Mesenchymal stem cell (in vitro differentiated cells and primary cell): ENCODE measurements around the gene PPIL1.

ENCODE experiments used
- DNase-seq: peaks from one replicate; pipeline ENCODE4 v3.0.0-alpha.2; 2013
- H2AFZ ChIP-seq: one replicate; pipeline ENCODE4 v1.6.1; 2013; ENCODE audit warnings: low read depth, mild to moderate bottlenecking, control low read depth, inconsistent platforms, low read length, moderate library complexity
- H2AK5ac ChIP-seq: 2 replicates; pipeline ENCODE4 v1.6.1; 2013; ENCODE audit warnings: low read length, moderate library complexity, mild to moderate bottlenecking, inconsistent platforms; ENCODE audit not compliant: severe bottlenecking
- H2BK120ac ChIP-seq: one replicate; pipeline ENCODE4 v1.6.1; 2013; ENCODE audit warnings: low read depth, mild to moderate bottlenecking, inconsistent platforms, low read length, moderate library complexity
- H2BK12ac ChIP-seq, 2 experiments: one replicate each; pipeline ENCODE4 v1.6.1; 2013; ENCODE audit warnings: inconsistent platforms in 2 of 2, low read length in 2 of 2, mild to moderate bottlenecking in 2 of 2, moderate library complexity in 2 of 2, control low read depth in 1 of 2
- H2BK15ac ChIP-seq: one replicate; pipeline ENCODE4 v1.6.1; 2013; ENCODE audit warnings: mild to moderate bottlenecking, low read depth, inconsistent platforms; ENCODE audit not compliant: poor library complexity, severe bottlenecking
- H2BK5ac ChIP-seq: 2 replicates; pipeline ENCODE4 v1.6.1; 2013; ENCODE audit warnings: low read depth, mild to moderate bottlenecking, low read length, control low read depth, inconsistent platforms; ENCODE audit not compliant: poor library complexity, severe bottlenecking
- H3K14ac ChIP-seq, 2 experiments: one replicate each; pipeline ENCODE4 v1.6.1; 2013; ENCODE audit warnings: inconsistent platforms in 2 of 2, low read length in 2 of 2, control low read depth in 1 of 2, mild to moderate bottlenecking in 1 of 2, moderate library complexity in 1 of 2
- H3K18ac ChIP-seq, 2 experiments: one replicate each; pipeline ENCODE4 v1.6.1; 2013; ENCODE audit warnings: inconsistent platforms in 2 of 2, low read length in 2 of 2, control low read depth in 1 of 2, low read depth in 1 of 2, mild to moderate bottlenecking in 1 of 2
- H3K23ac ChIP-seq, 2 experiments: one replicate each; pipeline ENCODE4 v1.6.1; 2013; ENCODE audit warnings: inconsistent platforms in 2 of 2, low read length in 2 of 2, mild to moderate bottlenecking in 2 of 2, moderate library complexity in 2 of 2, control low read depth in 1 of 2
- H3K27ac ChIP-seq: 2 replicates; pipeline ENCODE4 v1.5.1; 2013; ENCODE audit warnings: mild to moderate bottlenecking, moderate library complexity, low read length, control low read depth, inconsistent platforms; ENCODE audit not compliant: poor library complexity, severe bottlenecking
- H3K27me3 ChIP-seq, 2 experiments: 2 replicates each; pipeline versions ENCODE4 v1.6.1 to v1.7.0; 2013; ENCODE audit warnings: low read length in 2 of 2, mild to moderate bottlenecking in 2 of 2, moderate library complexity in 2 of 2, control low read depth in 1 of 2, inconsistent platforms in 1 of 2; ENCODE audit not compliant: control insufficient read depth in 1 of 2, insufficient read depth in 1 of 2
- H3K36me3 ChIP-seq, 2 experiments: 2 replicates each; pipeline versions ENCODE4 v1.6.1 to v1.7.0; 2013; ENCODE audit warnings: low read length in 2 of 2, control low read depth in 1 of 2, inconsistent platforms in 1 of 2, low read depth in 1 of 2, mild to moderate bottlenecking in 1 of 2; ENCODE audit not compliant: insufficient read depth in 2 of 2, control insufficient read depth in 1 of 2
- H3K4ac ChIP-seq, 2 experiments: one replicate each; pipeline ENCODE4 v1.6.1; 2013; ENCODE audit warnings: inconsistent platforms in 2 of 2, low read length in 2 of 2, mild to moderate bottlenecking in 2 of 2, moderate library complexity in 2 of 2, control low read depth in 1 of 2, low read depth in 1 of 2
- H3K4me1 ChIP-seq: 2 replicates; pipeline ENCODE4 v1.6.1; 2013; ENCODE audit warnings: low read depth, low read length, control low read depth; ENCODE audit not compliant: control insufficient read depth, insufficient read depth
- H3K4me2 ChIP-seq: 2 replicates; pipeline ENCODE4 v1.6.1; 2013; ENCODE audit warnings: low read length, mild to moderate bottlenecking, inconsistent platforms; ENCODE audit not compliant: poor library complexity, severe bottlenecking
- H3K4me3 ChIP-seq, 2 experiments: 2 replicates each; pipeline versions ENCODE4 v1.5.1 to v1.7.0; 2013; ENCODE audit warnings: low read length in 2 of 2, mild to moderate bottlenecking in 2 of 2, control low read depth in 1 of 2, low read depth in 1 of 2; ENCODE audit not compliant: insufficient read depth in 1 of 2
- H3K79me1 ChIP-seq: replicated peaks from 2 replicates; pipeline ENCODE4 v1.6.1; 2013; ENCODE audit warnings: mild to moderate bottlenecking, control low read depth, low read length, inconsistent platforms; ENCODE audit not compliant: poor library complexity, severe bottlenecking
- H3K9ac ChIP-seq: 2 replicates; pipeline ENCODE4 v1.7.0; 2013; ENCODE audit warnings: mild to moderate bottlenecking, low read length, moderate library complexity
- H3K9me3 ChIP-seq: 2 replicates; pipeline ENCODE4 v1.7.0; 2013; ENCODE audit warnings: mild to moderate bottlenecking, low read length; ENCODE audit not compliant: control insufficient read depth
- H4K8ac ChIP-seq: one replicate; pipeline ENCODE4 v1.6.1; 2013; ENCODE audit warnings: inconsistent platforms, mild to moderate bottlenecking, low read length, moderate library complexity
- H4K91ac ChIP-seq: one replicate; pipeline ENCODE4 v1.6.1; 2013; ENCODE audit warnings: mild to moderate bottlenecking, low read length, inconsistent platforms
- WGBS: methylation state at CpG from one replicate; pipeline ENCODE4 v1.1.7; 2013; ENCODE audit warnings: mixed read lengths; 5-methylcytosine and 5-hydroxymethylcytosine counted together

The PPIL1 gene

GRCh38 chr6:36829919-36830544 lies 44.6 kb downstream of the PPIL1 start:
- H3K36me3 ChIP-seq: no peaks in the 10 kb centered on the region
- H3K4me3 ChIP-seq: no peak overlapping the region
- no peak overlapping the region for H4K8ac ChIP-seq
- no peaks in the 10 kb centered on the region for H3K79me1 ChIP-seq
- no peak overlapping the region for H2AK5ac ChIP-seq
- H3K4ac ChIP-seq: no peak overlapping the region
- WGBS: 85% methylated on average over 11 of the region's 11 CpGs
- H3K9ac ChIP-seq: no peak overlapping the region
- peaks cover 6% of the 10 kb centered on the region for H3K9me3 ChIP-seq
- H4K91ac ChIP-seq: no peak overlapping the region
- H3K23ac ChIP-seq: no peak overlapping the region
- H2BK5ac ChIP-seq: no peak overlapping the region
- H3K18ac ChIP-seq: no peak overlapping the region
- H2BK12ac ChIP-seq: no peak overlapping the region
- no peak overlapping the region for H3K14ac ChIP-seq
- DNase-seq: no peak
- H3K27ac ChIP-seq: no peak overlapping the region
- H3K27me3 ChIP-seq: peaks cover 0 to 69% of the 10 kb centered on the region in 2 experiments
- H3K4me2 ChIP-seq: no peak overlapping the region
- H3K4me1 ChIP-seq: peaks cover 14% of the 10 kb centered on the region
- no peak overlapping the region for H2BK15ac ChIP-seq
- no peak overlapping the region for H2AFZ ChIP-seq
- H2BK120ac ChIP-seq: no peak overlapping the region

DNA sequence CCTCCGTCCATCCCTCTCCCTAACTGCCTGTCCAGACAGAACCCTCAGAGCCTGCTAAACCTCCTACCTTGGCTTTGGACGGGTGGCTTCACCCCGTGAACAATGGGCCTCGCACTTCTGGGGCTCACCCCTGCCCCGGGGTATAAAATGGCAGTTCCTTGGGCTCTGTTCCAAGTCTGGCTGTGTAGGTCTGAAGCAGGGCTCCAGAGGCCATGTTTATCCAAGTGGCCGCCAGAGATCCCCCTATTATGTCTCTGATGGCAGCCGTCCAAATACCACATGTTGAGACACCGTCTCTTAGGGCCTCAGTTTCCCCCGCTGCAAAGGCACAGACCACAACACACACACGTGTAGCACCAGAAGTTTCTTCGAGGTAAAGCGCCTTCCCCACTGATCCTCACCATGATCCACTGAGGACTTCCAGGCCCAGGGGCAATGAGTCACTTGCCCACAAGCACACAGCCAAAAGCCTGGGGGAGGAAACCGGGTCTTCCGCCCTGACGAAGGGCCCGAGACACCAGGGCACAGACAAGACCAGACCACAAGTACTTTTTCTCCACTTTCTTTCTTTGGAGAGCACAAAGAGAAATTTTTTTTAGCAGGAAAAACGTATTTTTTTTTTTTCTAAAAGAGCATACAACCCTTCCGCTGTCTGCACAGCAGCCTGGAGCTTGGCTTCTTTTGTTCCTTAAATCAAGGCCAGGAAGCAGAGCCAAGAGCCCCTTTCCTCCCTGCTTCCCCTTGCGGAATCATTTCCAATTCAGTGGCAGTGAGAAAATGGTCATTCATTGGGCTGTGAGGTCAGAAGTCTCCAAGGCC lies 47.1 kb downstream of the PPIL1 start:
- Histone ChIP-seq H2BK12ac (peak overlapping the region; percentile 49 to 87), H2AK5ac (no peak overlapping the region), H3K4me1 (peaks cover 14% of the 10 kb centered on the region), H3K79me1 (no peaks in the 10 kb centered on the region), H2AFZ (no peak overlapping the region), H3K27ac (no peak overlapping the region), H3K4ac (peak overlapping the region in 1 of 2 experiments; percentile 35), H3K9ac (no peak overlapping the region), H3K4me2 (no peak overlapping the region), H3K14ac (peak overlapping the region in 1 of 2 experiments; percentile 44), H4K8ac (peak overlapping the region; percentile 35), H2BK5ac (no peak overlapping the region), H2BK15ac (peak overlapping the region; percentile 60), H4K91ac (peak overlapping the region; percentile 25), H3K36me3 (no peaks in the 10 kb centered on the region), H3K9me3 (peaks cover 1% of the 10 kb centered on the region), H3K27me3 (peaks cover 0 to 74% of the 10 kb centered on the region in 2 experiments), H3K18ac (peak overlapping the region; percentile 23 to 67), H3K4me3 (no peak overlapping the region), H3K23ac (peak overlapping the region in 1 of 2 experiments; percentile 28), H2BK120ac (no peak overlapping the region)
- peak; percentile 87 for DNase-seq
- 62% methylated on average over 18 of the region's 19 CpGs for WGBS

GRCh38 chr6:36826520-36827227 lies 47.9 kb downstream of the PPIL1 start:
- no peaks in the 10 kb centered on the region for H3K79me1 ChIP-seq
- H3K4me3 ChIP-seq: no peak overlapping the region
- H3K36me3 ChIP-seq: no peaks in the 10 kb centered on the region
- no peaks in the 10 kb centered on the region for H3K9me3 ChIP-seq
- H3K4ac ChIP-seq: peak overlapping the region in 1 of 2 experiments; percentile 35
- H2BK120ac ChIP-seq: no peak overlapping the region
- peak overlapping the region in 1 of 2 experiments; percentile 44 for H3K14ac ChIP-seq
- no peak overlapping the region for H4K91ac ChIP-seq
- no peak overlapping the region for H2BK5ac ChIP-seq
- peak overlapping the region in 1 of 2 experiments; percentile 87 for H2BK12ac ChIP-seq
- H3K9ac ChIP-seq: no peak overlapping the region
- peaks cover 14% of the 10 kb centered on the region for H3K4me1 ChIP-seq
- H3K27me3 ChIP-seq: peaks cover 0 to 78% of the 10 kb centered on the region in 2 experiments
- H2BK15ac ChIP-seq: no peak overlapping the region
- peak; percentile 24 for DNase-seq
- H3K23ac ChIP-seq: peak overlapping the region in 1 of 2 experiments; percentile 28
- WGBS: 88% methylated on average over 19 of the region's 19 CpGs
- H3K18ac ChIP-seq: peak overlapping the region; percentile 1 to 67
- H4K8ac ChIP-seq: no peak overlapping the region
- H2AFZ ChIP-seq: no peak overlapping the region
- H3K27ac ChIP-seq: no peak overlapping the region
- H2AK5ac ChIP-seq: no peak overlapping the region
- H3K4me2 ChIP-seq: no peak overlapping the region

DNA sequence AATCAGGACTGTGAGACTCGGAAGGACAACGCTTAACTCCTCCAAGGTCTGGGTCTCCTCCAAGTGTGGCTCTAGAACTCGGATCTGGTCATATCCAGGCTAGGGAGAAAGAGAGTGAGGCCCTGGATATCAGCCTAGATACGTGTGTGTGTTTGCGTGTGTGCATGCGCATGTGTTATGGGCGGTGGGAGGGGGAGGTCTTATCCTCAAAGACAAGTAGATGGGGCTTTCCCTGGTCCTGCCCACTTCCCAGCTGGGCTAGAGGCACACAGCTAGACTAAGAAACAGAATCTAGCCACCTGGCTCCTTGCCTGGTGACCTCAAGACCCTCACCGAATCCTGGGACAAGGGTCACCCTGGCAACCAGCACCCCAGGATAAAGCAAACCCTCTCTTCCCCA lies 48.6 kb downstream of the PPIL1 start:
- Histone ChIP-seq H3K23ac (no peak overlapping the region), H2BK120ac (no peak overlapping the region), H3K9ac (no peak overlapping the region), H3K79me1 (no peaks in the 10 kb centered on the region), H3K4ac (no peak overlapping the region), H3K4me3 (no peak overlapping the region), H2AK5ac (no peak overlapping the region), H3K4me1 (peaks cover 18% of the 10 kb centered on the region), H3K27me3 (peaks cover 0 to 77% of the 10 kb centered on the region in 2 experiments), H3K27ac (no peak overlapping the region), H3K36me3 (no peaks in the 10 kb centered on the region), H2AFZ (no peak overlapping the region), H3K14ac (no peak overlapping the region), H2BK12ac (no peak overlapping the region), H4K91ac (no peak overlapping the region), H3K4me2 (no peak overlapping the region), H4K8ac (no peak overlapping the region), H3K9me3 (no peaks in the 10 kb centered on the region), H2BK5ac (no peak overlapping the region), H2BK15ac (no peak overlapping the region), H3K18ac (no peak overlapping the region)
- WGBS: over 99% methylated on average over 8 of the region's 8 CpGs
- peak; percentile 13 for DNase-seq
